Liver (tissue), 9 donors: ENCODE measurements around the gene SLC34A3. TPM values are rescaled to one million over a fixed set of nuclear protein-coding genes. Genes with fewer than 3 reads are reported as not detected.

Experiments used
- DNase-seq: peaks from one replicate; pipeline ENCODE4 v3.0.0-alpha.2; 2017; ENCODE audit warnings: low spot score
- H3K27ac ChIP-seq, 2 donors: one replicate each; pipeline ENCODE4 v1.7.0; 2013; ENCODE audit warnings: inconsistent platforms in 2 of 2, low read length in 2 of 2, control low read depth in 1 of 2, low read depth in 1 of 2, mild to moderate bottlenecking in 1 of 2
- H3K27me3 ChIP-seq, 4 donors: one replicate each; pipeline versions ENCODE4 v1.6.1 to v1.7.0; 2013; ENCODE audit warnings: low read length in 3 of 4, inconsistent platforms in 1 of 4, mild to moderate bottlenecking in 1 of 4, moderate library complexity in 1 of 4; ENCODE audit not compliant: control insufficient read depth in 4 of 4, insufficient read depth in 4 of 4
- H3K36me3 ChIP-seq, 4 donors: one replicate each; pipeline versions ENCODE4 v1.6.1 to v1.7.0; 2013; ENCODE audit warnings: low read length in 3 of 4, mild to moderate bottlenecking in 3 of 4, low read depth in 1 of 4, moderate library complexity in 1 of 4; ENCODE audit not compliant: control insufficient read depth in 4 of 4, insufficient read depth in 3 of 4
- H3K4me1 ChIP-seq, 4 donors: one replicate each; pipeline versions ENCODE4 v1.6.1 to v1.7.0; 2013; ENCODE audit warnings: low read length in 3 of 4, mild to moderate bottlenecking in 3 of 4, moderate library complexity in 1 of 4; ENCODE audit not compliant: control insufficient read depth in 4 of 4, insufficient read depth in 4 of 4
- H3K4me3 ChIP-seq, 3 donors: one replicate each; pipeline versions ENCODE4 v1.6.1 to v1.7.0; 2013; ENCODE audit warnings: low read length in 3 of 3, control low read depth in 1 of 3, low read depth in 1 of 3, mild to moderate bottlenecking in 1 of 3
- H3K9ac ChIP-seq, 2 donors: one replicate each; pipeline ENCODE4 v1.7.0; 2013; ENCODE audit warnings: low read length in 2 of 2, mild to moderate bottlenecking in 2 of 2, moderate library complexity in 2 of 2, control low read depth in 1 of 2, low read depth in 1 of 2
- H3K9me3 ChIP-seq, 4 donors: one replicate each; pipeline versions ENCODE4 v1.6.1 to v1.7.0; 2013; ENCODE audit warnings: low read length in 3 of 4; ENCODE audit not compliant: control insufficient read depth in 4 of 4
- EGR1 ChIP-seq, 2 donors: IDR thresholded peaks; 2 replicates each; pipeline ENCODE4 v1.6.1; 2016 to 2018; ENCODE audit warnings: antibody characterized with exemption in 2 of 2, low read depth in 2 of 2
- FOXA2 ChIP-seq: IDR thresholded peaks from 2 replicates; pipeline ENCODE4 v1.6.1; 2016; ENCODE audit warnings: antibody characterized with exemption
- GABPA ChIP-seq, 2 donors: IDR thresholded peaks in 1 of 2; conservative IDR thresholded peaks in 1 of 2; 2 replicates each; pipeline ENCODE4 v1.6.1; 2016; ENCODE audit warnings: antibody characterized with exemption in 2 of 2, mild to moderate bottlenecking in 1 of 2, moderate library complexity in 1 of 2
- HNF4A ChIP-seq, 2 donors: conservative IDR thresholded peaks; 2 replicates each; pipeline ENCODE4 v1.6.1; 2016; ENCODE audit warnings: antibody characterized with exemption in 2 of 2, mild to moderate bottlenecking in 2 of 2
- HNF4G ChIP-seq: IDR thresholded peaks from 2 replicates; pipeline ENCODE4 v1.6.1; 2016; ENCODE audit warnings: antibody characterized with exemption
- JUND ChIP-seq, 2 donors: IDR thresholded peaks; 2 replicates each; pipeline ENCODE4 v1.6.1; 2016; ENCODE audit warnings: antibody characterized with exemption in 2 of 2
- NR2F2 ChIP-seq: IDR thresholded peaks from 2 replicates; pipeline ENCODE4 v1.6.1; 2016; ENCODE audit warnings: antibody characterized with exemption
- RAD21 ChIP-seq, 2 donors: IDR thresholded peaks; 2 replicates each; pipeline ENCODE4 v1.6.1; 2016; ENCODE audit warnings: antibody characterized with exemption in 2 of 2, mild to moderate bottlenecking in 2 of 2
- RXRA ChIP-seq, 2 donors: IDR thresholded peaks; 2 replicates each; pipeline ENCODE4 v1.6.1; 2017 to 2018; ENCODE audit warnings: antibody characterized with exemption in 2 of 2, mild to moderate bottlenecking in 1 of 2
- SP1 ChIP-seq: IDR thresholded peaks from 2 replicates; pipeline ENCODE4 v1.6.1; 2018; ENCODE audit warnings: antibody characterized with exemption, mild to moderate bottlenecking
- TAF1 ChIP-seq: conservative IDR thresholded peaks from 2 replicates; pipeline ENCODE4 v1.6.1; 2016; ENCODE audit warnings: antibody characterized with exemption, mild to moderate bottlenecking
- YY1 ChIP-seq: IDR thresholded peaks from 2 replicates; pipeline ENCODE4 v1.6.1; 2016; ENCODE audit warnings: antibody characterized with exemption, mild to moderate bottlenecking
- WGBS: extraction: QIAGEN DNeasy Blood & Tissue Kit; methylation state at CpG from one replicate; pipeline ENCODE4 v1.1.7; 2013; 5-methylcytosine and 5-hydroxymethylcytosine counted together
- polyA plus RNA-seq, 2 donors: library from polyadenylated mRNA; stranded (reverse) in 1 of 2; unstranded in 1 of 2; fragments of 200-250 nt in 1 of 2; fragments of >200 nt in 1 of 2; fragmentation: Nextera tagmentation in 1 of 2; extraction: Ambion mirVana in 1 of 2; gene quantifications; one replicate each; pipeline versions ENCODE4 v1.2.1 to v1.2.3, GENCODE V29; 2013 to 2015
- total RNA-seq, 2 donors: library from RNA; depleted of rRNA; stranded (reverse); fragments of >200 nt; gene quantifications; one replicate each; pipeline ENCODE4 v1.2.3, GENCODE V29; 2014
- TF ChIP-seq, protein P1 (sequence below): IDR thresholded peaks from 2 replicates; pipeline ENCODE4 v1.6.1; 2016; ENCODE audit warnings: antibody characterized with exemption, mild to moderate bottlenecking
- TF ChIP-seq, protein P2 (sequence below): IDR thresholded peaks from 2 replicates; pipeline ENCODE4 v1.6.1; 2016; ENCODE audit warnings: antibody characterized with exemption
- TF ChIP-seq, protein P3 (sequence below): IDR thresholded peaks from 2 replicates; pipeline ENCODE4 v1.6.1; 2016; ENCODE audit warnings: antibody characterized with exemption
- TF ChIP-seq, protein P4 (sequence below): IDR thresholded peaks from 2 replicates; pipeline ENCODE4 v1.6.1; 2016; ENCODE audit warnings: antibody characterized with exemption
- TF ChIP-seq, protein P5 (sequence below): fragments of 150-350 bp; IDR thresholded peaks from 2 replicates; pipeline ENCODE4 v1.5.1; 2017; ENCODE audit warnings: improper control_type of control experiment, low read depth, low read length; ENCODE audit not compliant: missing input control
- donor health status: healthy.
- donor health status: healthy.
- donor health status: healthy.
- donor health status: healthy.
- donor health status: healthy.

Gene SLC34A3
- total and polyA plus RNA-seq, 4 donors = not detected

DNA sequence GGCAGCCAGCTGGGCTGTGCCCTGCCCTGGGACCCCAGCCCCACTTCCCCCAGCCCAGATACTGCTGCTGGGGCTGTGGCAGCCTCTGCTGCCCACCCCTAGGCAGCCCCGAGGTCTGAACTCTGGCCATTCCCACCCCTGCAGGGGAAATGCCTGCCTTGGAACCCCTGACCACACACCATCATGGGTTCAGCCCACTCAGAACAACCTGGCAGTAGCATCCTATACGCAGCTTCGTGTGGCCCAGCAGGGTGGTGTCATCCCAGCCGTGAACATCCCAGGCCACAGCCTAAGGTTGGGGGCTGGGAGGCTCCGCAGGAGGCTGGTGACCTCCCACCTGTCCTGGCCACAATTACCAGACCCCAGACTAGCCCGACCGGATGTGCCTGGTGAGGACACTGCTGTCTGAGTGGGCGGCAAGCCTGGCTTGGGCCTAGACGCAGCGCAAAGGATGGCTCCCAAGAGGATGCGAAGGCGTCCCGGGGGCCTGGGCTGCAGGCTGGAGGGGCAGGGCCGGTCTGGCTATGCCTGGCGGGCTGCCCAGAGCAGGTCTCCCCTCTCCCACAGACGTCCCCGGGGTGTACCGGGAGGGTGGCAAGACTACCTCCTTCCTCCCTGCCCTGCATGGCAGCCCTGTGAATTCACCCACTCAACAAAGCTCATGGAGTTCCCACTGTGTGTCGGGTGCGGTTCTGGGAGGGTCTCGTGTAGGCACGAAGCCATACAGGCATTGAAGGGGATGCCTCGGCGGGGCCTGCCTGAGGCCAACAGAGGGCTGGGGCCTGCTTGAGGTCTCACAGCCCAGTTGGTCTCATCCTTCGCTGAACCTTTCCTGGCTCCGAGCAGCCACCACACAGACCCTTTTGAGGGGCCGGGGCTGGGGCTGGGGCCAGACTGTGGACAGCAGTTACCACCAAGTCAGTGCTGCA lies 1.5 kb upstream of the SLC34A3 start:
- H3K27ac ChIP-seq = no peak overlapping the region
- WGBS = 77% methylated on average over 27 of the region's 27 CpGs
- H3K4me3 ChIP-seq = no peak overlapping the region
- no peaks in the 10 kb centered on the region for H3K9me3 ChIP-seq
- H3K4me1 ChIP-seq = peaks cover under 1 to 4% (median under 1%) of the 10 kb centered on the region in 4 donors
- TF ChIP-seq EGR1 (IDR thresholded peaks at IDR 0.05; ENCODE audit: low read depth in 2 of 2) (no peak), FOXA2 (no peak), HNF4A (conservative IDR thresholded peaks at IDR 0.05) (no peak), YY1 (no peak), TAF1 (no peak), HNF4G (no peak), JUND (IDR thresholded peaks at IDR 0.05) (no peak), GABPA (IDR thresholded peaks at IDR 0.05 in 1 of 2, conservative IDR thresholded peaks at IDR 0.05 in 1 of 2) (no peak), SP1 (no peak), NR2F2 (no peak), RXRA (IDR thresholded peaks at IDR 0.05) (no peak), RAD21 (IDR thresholded peaks at IDR 0.05) (no peak)
- TF ChIP-seq, protein P1, sequence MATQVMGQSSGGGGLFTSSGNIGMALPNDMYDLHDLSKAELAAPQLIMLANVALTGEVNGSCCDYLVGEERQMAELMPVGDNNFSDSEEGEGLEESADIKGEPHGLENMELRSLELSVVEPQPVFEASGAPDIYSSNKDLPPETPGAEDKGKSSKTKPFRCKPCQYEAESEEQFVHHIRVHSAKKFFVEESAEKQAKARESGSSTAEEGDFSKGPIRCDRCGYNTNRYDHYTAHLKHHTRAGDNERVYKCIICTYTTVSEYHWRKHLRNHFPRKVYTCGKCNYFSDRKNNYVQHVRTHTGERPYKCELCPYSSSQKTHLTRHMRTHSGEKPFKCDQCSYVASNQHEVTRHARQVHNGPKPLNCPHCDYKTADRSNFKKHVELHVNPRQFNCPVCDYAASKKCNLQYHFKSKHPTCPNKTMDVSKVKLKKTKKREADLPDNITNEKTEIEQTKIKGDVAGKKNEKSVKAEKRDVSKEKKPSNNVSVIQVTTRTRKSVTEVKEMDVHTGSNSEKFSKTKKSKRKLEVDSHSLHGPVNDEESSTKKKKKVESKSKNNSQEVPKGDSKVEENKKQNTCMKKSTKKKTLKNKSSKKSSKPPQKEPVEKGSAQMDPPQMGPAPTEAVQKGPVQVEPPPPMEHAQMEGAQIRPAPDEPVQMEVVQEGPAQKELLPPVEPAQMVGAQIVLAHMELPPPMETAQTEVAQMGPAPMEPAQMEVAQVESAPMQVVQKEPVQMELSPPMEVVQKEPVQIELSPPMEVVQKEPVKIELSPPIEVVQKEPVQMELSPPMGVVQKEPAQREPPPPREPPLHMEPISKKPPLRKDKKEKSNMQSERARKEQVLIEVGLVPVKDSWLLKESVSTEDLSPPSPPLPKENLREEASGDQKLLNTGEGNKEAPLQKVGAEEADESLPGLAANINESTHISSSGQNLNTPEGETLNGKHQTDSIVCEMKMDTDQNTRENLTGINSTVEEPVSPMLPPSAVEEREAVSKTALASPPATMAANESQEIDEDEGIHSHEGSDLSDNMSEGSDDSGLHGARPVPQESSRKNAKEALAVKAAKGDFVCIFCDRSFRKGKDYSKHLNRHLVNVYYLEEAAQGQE = no peak
- TF ChIP-seq, protein P2, sequence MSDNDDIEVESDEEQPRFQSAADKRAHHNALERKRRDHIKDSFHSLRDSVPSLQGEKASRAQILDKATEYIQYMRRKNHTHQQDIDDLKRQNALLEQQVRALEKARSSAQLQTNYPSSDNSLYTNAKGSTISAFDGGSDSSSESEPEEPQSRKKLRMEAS = no peak
- TF ChIP-seq, protein P3, sequence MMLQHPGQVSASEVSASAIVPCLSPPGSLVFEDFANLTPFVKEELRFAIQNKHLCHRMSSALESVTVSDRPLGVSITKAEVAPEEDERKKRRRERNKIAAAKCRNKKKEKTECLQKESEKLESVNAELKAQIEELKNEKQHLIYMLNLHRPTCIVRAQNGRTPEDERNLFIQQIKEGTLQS = no peak
- TF ChIP-seq, protein P4, sequence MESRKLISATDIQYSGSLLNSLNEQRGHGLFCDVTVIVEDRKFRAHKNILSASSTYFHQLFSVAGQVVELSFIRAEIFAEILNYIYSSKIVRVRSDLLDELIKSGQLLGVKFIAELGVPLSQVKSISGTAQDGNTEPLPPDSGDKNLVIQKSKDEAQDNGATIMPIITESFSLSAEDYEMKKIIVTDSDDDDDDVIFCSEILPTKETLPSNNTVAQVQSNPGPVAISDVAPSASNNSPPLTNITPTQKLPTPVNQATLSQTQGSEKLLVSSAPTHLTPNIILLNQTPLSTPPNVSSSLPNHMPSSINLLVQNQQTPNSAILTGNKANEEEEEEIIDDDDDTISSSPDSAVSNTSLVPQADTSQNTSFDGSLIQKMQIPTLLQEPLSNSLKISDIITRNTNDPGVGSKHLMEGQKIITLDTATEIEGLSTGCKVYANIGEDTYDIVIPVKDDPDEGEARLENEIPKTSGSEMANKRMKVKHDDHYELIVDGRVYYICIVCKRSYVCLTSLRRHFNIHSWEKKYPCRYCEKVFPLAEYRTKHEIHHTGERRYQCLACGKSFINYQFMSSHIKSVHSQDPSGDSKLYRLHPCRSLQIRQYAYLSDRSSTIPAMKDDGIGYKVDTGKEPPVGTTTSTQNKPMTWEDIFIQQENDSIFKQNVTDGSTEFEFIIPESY = no peak
- TF ChIP-seq, protein P5, sequence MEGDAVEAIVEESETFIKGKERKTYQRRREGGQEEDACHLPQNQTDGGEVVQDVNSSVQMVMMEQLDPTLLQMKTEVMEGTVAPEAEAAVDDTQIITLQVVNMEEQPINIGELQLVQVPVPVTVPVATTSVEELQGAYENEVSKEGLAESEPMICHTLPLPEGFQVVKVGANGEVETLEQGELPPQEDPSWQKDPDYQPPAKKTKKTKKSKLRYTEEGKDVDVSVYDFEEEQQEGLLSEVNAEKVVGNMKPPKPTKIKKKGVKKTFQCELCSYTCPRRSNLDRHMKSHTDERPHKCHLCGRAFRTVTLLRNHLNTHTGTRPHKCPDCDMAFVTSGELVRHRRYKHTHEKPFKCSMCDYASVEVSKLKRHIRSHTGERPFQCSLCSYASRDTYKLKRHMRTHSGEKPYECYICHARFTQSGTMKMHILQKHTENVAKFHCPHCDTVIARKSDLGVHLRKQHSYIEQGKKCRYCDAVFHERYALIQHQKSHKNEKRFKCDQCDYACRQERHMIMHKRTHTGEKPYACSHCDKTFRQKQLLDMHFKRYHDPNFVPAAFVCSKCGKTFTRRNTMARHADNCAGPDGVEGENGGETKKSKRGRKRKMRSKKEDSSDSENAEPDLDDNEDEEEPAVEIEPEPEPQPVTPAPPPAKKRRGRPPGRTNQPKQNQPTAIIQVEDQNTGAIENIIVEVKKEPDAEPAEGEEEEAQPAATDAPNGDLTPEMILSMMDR = no peak
- H3K36me3 ChIP-seq = no peaks in the 10 kb centered on the region
- no peak overlapping the region for H3K9ac ChIP-seq
- H3K27me3 ChIP-seq = no peaks in the 10 kb centered on the region
- no peak for DNase-seq
